Activated CD4-positive, CD25-positive, alpha-beta regulatory T cell treated with anti-CD3 and anti-CD28 coated beads, Interleukin-2, amount 50 U/mL, for 72 hours (primary cell): Measurements from ENCODE around the gene RBBP4.

ENCODE experiments used
- DNase-seq: peaks from one replicate; pipeline ENCODE4 v3.0.0; 2021

The RBBP4 gene

GRCh38 chr1:32724678-32725614 lies 73.9 kb downstream of the RBBP4 start:
- no peak for DNase-seq

- DNase-seq = no peak
Measured at GRCh38 chr1:32725615-32725982, 74.6 kb downstream of the RBBP4 start.

- DNase-seq = no peak
Measured at GRCh38 chr1:32727876-32728275, 76.9 kb downstream of the RBBP4 start.

DNA sequence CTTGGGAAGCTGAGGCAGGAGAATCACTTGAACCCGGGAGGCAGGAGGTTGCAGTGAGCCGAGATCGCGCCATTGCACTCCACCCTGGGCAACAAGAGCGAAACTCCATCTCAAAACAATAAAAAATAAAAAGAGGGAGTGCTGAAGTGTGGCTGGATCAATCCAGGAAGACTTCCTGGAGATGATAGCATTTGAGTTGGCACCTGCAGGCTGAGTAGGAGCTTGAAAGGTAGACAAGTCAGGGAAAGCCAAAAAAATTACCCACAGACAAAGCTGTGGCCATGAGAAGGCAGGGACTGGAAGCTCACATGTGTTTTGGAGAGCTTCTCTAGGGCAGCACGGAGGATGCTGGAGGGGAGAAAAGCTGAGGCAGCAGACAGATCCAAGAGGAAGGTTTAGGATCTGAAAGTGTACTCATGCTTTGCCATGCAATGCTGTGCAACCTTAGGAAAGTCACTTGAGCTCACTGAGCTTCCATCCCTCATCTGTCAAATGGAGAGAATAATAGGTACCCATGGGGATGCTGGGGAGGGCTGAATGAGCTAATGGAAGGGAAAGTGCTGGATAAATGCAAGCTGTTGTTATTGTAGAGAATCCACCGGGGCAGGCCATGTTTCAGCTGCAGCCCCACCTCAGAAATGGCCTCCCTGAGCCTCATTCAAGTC lies 77.5 kb downstream of the RBBP4 start:
- no peak for DNase-seq

GRCh38 chr1:32729254-32730046 lies 78.4 kb downstream of the RBBP4 start:
- no peak for DNase-seq

DNA sequence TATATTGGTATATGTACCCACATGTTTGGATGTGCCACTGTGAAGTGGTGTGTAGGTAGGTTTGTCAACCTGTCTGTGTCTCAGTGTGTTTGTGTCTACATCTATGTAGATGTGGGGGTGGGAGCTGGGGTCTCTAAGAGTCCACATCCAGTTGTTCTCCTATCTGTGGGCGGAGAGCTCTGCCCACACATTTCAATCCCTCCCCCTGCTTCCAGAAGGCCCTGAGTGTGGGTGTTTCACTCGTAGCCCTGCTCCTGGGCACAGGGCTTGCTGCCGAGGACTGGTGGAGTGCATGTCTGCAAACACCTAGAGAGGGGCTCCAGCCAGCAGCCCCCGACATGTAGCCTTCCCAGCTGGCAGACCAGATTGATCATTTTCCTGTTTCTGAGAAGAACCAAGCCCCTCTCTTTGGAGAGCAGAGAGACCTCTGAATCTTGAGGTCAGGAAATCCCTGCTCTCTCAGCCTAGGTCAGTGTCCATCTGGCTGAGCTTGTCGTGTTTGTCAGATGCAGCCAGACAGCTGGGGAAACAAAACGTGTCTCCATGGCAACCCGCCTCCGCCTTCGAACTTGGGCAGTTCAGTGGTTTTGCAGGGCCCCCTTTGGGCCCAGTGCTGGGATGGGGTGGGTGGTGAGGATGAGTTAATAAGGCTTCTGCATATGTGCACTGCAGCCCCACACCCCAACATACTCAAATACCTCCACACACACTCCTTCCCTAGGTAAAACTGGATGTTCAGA lies 82.7 kb downstream of the RBBP4 start:
- DNase-seq = no peak
